ENCODE measurements around the gene DYRK3. TPM values are rescaled to one million over a fixed set of nuclear protein-coding genes. Genes with fewer than 3 reads are reported as not detected.

Gene DYRK3
- polyA plus RNA-seq, 1 donor (not counting 4 experiments of a cell fraction or from before 2014, with no cell fraction given) = 15.0 TPM

GRCh38 chr1:206668351-206668750, 33.0 kb downstream of the DYRK3 start:
- TF ChIP-seq CTCF (optimal IDR thresholded peaks at IDR 0.05 in 1 of 3, IDR thresholded peaks at IDR 0.05 in 1 of 3, conservative IDR thresholded peaks at IDR 0.05 in 1 of 3; ENCODE audit: extremely low read depth in 1 of 3, insufficient read depth in 2 of 3, low read length in 3 of 3) (no peak), EZH2 (IDR thresholded peaks at IDR 0.05; ENCODE audit: low read length) (no peak)
- Histone ChIP-seq H3K9ac (ENCODE audit: control insufficient read depth, extremely low read depth, insufficient read depth, low read length) (no peak overlapping the region), H3K27ac (ENCODE audit: control insufficient read depth, insufficient read depth, low read length) (no peak overlapping the region), H3K9me3 (ENCODE audit: control insufficient read depth, low read depth, low read length) (no peaks in the 10 kb centered on the region), H3K9me1 (ENCODE audit: control insufficient read depth, extremely low read depth, insufficient read depth, low read length) (no peaks in the 10 kb centered on the region), H3K4me1 (ENCODE audit: control insufficient read depth, extremely low read depth, insufficient read depth, low read length) (peaks cover 10% of the 10 kb centered on the region), H3K4me2 (ENCODE audit: control insufficient read depth, extremely low read depth, insufficient read depth, low read depth, low read length) (no peak overlapping the region), H4K20me1 (ENCODE audit: control insufficient read depth, extremely low read depth, insufficient read depth, low read length) (no peaks in the 10 kb centered on the region), H2AFZ (ENCODE audit: control insufficient read depth, low read length) (no peak overlapping the region), H3K4me3 (ENCODE audit: control insufficient read depth in 2 of 3, extremely low read depth in 1 of 3, insufficient read depth in 2 of 3, low read depth in 1 of 3, low read length in 3 of 3) (no peak overlapping the region), H3K79me2 (ENCODE audit: control insufficient read depth, insufficient read depth, low read length) (no peaks in the 10 kb centered on the region), H3K36me3 (ENCODE audit: control insufficient read depth in 2 of 2, extremely low read depth in 1 of 2, insufficient read depth in 2 of 2, low read length in 2 of 2) (no peaks in the 10 kb centered on the region), H3K27me3 (ENCODE audit: control insufficient read depth, extremely low read depth, insufficient read depth, low read length) (peaks cover 7% of the 10 kb centered on the region)
- dilution Hi-C loops (cut with MboI; ENCODE audit: extremely low pct_ligation_motif_present, low sequenced_read_pairs) = no loop called here
- FAIRE-seq (no peak), DNase-seq (ENCODE audit: low read depth, low spot score) (no peak)

DNA sequence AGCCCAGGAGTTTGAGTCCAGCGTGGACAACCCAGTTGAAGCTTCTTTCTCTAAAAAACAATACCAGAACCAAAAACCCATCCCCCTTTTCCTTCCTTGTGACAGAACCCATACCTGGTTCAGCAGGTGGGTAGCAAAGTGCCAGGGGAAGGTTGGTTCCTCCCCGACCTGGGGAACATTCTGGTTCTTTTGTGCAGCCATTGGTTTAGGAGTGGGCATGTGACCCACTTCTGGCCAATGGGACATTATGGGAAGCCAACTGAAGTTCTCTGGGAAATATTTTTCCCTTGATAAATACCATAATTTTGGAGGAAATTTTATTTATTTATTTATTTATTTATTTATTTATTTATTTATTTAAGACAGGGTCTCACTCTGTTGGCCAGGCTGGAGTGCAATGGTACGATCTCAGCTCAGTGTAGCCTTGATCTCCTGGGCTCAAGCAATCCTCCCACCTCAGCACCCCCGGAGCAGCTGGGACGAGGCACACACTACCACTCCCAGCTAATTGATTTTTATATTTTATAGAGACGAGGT, 33.6 kb downstream of the DYRK3 start:
- Histone ChIP-seq H3K4me1 (ENCODE audit: control insufficient read depth, extremely low read depth, insufficient read depth, low read length) (peaks cover 13% of the 10 kb centered on the region), H3K36me3 (ENCODE audit: control insufficient read depth in 2 of 2, extremely low read depth in 1 of 2, insufficient read depth in 2 of 2, low read length in 2 of 2) (no peaks in the 10 kb centered on the region), H2AFZ (ENCODE audit: control insufficient read depth, low read length) (no peak overlapping the region), H3K9me3 (ENCODE audit: control insufficient read depth, low read depth, low read length) (no peaks in the 10 kb centered on the region), H3K27ac (ENCODE audit: control insufficient read depth, insufficient read depth, low read length) (no peak overlapping the region), H3K27me3 (ENCODE audit: control insufficient read depth, extremely low read depth, insufficient read depth, low read length) (peaks cover 2% of the 10 kb centered on the region), H3K9ac (ENCODE audit: control insufficient read depth, extremely low read depth, insufficient read depth, low read length) (no peak overlapping the region), H3K79me2 (ENCODE audit: control insufficient read depth, insufficient read depth, low read length) (no peaks in the 10 kb centered on the region), H4K20me1 (ENCODE audit: control insufficient read depth, extremely low read depth, insufficient read depth, low read length) (no peaks in the 10 kb centered on the region), H3K9me1 (ENCODE audit: control insufficient read depth, extremely low read depth, insufficient read depth, low read length) (no peaks in the 10 kb centered on the region), H3K4me2 (ENCODE audit: control insufficient read depth, extremely low read depth, insufficient read depth, low read depth, low read length) (no peak overlapping the region), H3K4me3 (ENCODE audit: control insufficient read depth in 2 of 3, extremely low read depth in 1 of 3, insufficient read depth in 2 of 3, low read depth in 1 of 3, low read length in 3 of 3) (no peak overlapping the region)
- FAIRE-seq (no peak), DNase-seq (ENCODE audit: low read depth, low spot score) (no peak)
- no peak for TF ChIP-seq CTCF (optimal IDR thresholded peaks at IDR 0.05 in 1 of 3, IDR thresholded peaks at IDR 0.05 in 1 of 3, conservative IDR thresholded peaks at IDR 0.05 in 1 of 3; ENCODE audit: extremely low read depth in 1 of 3, insufficient read depth in 2 of 3, low read length in 3 of 3)
- no peak for TF ChIP-seq EZH2 (IDR thresholded peaks at IDR 0.05; ENCODE audit: low read length)
- dilution Hi-C loops (cut with MboI; ENCODE audit: extremely low pct_ligation_motif_present, low sequenced_read_pairs) = no loop called here

Measured in keratinocyte (primary cell).